ENCODE measurements around the gene IQGAP3.
"Not testable (repeated sequence)": the region's sequence is repeated elsewhere in the genome, so short reads cannot be mapped to it uniquely, and the experiment has no call there.

IQGAP3 gene

DNA sequence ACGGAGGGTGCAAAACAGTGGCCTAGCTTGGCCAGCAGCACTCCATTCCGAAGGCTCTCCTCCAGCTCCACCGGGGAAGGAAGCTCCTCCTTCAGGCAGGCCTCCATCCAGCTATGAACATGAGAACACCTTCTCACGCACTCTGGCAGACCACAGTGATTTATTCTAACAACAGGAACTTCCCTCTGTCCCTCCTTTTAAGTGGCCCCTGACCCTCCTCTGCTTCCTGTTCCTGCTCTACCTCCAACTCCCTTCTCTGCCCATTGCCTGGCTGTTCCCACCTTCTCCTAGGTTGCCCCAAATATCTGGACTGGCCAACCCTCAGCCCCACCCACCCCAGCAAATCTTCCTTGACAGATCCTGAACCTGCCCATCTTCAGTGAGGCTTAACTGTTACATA lies 5.9 kb downstream of the IQGAP3 start:
- DNase-seq = no peak

DNA sequence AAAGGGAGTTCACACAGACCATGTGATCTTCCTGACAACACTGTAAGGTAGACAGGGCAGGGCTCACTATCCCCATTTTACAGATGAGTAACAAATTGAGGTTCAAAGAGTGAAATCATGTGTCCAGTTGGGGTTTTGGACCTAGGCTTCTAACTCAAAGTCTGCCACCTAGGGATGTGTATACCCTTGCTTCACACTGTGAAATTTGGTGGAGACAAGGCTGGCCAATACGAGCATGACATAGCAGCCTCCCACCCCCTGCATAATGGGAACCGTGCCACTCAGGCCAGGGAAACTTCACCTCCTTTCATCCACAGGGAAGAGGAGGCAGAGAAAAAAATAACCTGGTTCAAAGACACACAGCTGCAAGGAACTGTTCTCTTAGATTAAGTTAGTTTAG lies 6.8 kb downstream of the IQGAP3 start:
- DNase-seq = no peak

DNA sequence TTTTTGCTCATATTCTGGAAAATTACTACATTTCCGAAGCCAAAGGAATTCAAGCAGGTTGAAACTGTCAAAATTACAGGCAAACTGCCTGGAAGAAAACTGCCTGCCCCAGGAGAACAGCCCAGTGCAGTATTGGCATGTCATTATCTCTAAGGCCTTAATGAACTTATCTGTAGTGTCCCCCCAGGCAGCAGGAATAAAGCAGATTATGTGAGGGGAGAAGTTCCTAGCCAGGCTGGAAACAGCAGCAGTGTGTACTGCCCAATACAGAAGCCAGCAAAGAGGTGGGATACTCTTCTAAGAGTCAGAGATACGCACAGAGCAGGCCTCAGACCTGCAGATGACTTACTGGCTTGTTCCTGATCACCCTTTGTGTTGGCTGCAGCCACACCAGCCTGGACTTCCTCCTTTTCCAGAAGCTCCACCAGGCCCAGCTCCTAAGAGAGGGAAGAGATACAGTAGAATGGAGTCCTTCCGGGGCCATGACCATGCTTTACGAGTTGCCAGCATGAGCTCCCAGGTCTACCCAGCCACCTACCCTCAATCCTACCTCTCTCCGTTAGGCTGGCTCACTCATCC lies 11.7 kb downstream of the IQGAP3 start:
- no peak for DNase-seq

DNA sequence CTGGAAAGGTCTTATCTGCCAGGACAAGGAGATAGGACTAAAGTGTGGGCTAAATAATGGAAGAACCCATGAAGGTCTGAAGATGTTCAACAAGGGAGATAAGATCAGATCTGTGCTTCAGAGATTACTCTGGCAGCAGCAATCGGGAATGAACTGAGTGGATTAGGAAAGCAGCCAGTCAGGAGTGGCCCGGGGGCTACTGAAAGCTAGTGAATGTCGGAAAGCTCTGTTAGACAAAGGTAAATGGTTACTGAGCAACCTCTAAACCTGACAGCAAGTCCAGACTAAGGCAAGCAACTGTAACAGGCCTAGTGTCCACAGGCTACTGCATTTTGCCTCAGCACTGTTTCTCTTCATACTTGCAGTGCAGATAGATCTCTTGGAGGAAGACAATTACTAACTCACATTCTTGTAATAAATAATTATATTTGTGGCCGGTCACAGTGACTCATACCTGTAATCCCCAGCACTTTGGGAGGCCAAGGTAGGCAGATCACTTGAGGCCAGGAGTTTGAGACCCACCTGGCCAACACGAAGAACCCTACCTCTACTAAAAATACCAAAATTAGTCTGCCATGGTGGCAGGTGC lies 12.5 kb downstream of the IQGAP3 start:
- no peak for DNase-seq

DNA sequence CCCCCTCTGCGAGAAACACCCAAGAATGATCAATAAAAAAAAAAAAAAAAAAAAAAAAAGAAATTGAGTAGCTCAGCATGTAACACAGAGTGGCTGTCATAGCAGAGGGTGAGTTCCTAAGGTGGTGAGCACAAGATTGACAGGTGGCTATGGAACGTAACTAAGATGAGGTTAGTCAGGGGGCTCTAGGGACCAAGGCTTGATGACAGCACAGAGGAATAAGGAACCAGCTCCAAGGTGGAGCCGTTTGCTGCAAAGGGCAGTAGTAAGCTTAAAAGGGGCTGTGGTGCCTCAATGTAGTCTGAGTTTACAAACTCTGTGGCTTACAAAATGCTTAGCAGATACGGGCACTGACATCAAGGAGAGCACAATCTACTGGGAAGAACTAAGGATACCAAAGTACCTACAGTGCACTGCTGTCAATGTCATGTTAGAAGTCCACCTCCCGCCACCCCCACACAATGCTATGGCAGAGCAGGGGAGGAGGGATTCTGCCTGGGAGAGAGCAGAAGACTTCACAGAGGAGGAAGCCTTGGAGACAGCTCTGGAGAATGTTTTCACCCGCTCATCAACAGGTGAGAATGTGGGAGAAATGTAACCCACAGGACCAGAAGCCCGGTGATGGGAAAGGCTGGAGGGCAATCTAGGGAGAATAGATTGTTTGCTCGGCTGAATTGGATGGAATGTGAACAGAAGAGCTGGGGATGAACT lies 13.1 kb downstream of the IQGAP3 start:
- DNase-seq = no peak

DNA sequence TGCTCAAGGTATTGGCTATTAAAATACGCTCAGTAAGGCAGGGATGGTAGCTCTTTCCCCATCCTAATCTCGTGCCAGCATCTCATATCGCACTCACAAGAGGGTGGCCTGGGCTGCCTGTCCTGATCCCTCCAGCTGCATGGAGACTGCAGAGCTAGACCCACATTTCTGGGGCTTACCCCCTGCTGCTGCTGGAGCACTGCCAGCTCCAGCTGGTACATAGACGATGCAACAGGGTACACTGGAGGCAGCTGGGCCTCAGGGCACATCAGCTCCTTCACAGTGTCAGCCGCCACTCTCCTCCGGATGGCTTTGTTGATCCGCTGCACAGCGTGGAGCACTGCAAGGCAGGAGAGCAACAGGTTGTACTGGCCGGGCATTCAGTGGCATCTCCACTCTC lies 16.0 kb downstream of the IQGAP3 start:
- peak; percentile 18 for DNase-seq

DNA sequence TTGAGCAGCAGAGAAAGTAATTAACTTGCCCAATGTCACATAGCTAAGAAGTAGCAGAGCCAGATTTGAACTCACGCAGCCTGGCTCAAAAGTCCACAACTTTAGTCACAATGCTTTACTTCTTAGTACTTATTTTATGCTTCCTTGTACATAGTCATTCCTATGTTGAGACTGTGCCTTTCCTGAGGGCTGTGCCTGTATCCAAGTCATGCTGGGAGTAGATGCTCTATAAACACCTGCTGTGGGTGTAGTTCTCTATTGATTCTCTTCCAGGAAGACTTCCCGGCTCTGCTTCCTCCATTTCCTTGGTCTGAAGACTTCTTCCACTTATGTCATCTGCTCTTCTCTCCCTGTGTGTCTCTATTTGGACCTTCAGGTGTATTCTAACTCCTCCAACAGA lies 16.6 kb downstream of the IQGAP3 start:
- DNase-seq = no peak

DNA sequence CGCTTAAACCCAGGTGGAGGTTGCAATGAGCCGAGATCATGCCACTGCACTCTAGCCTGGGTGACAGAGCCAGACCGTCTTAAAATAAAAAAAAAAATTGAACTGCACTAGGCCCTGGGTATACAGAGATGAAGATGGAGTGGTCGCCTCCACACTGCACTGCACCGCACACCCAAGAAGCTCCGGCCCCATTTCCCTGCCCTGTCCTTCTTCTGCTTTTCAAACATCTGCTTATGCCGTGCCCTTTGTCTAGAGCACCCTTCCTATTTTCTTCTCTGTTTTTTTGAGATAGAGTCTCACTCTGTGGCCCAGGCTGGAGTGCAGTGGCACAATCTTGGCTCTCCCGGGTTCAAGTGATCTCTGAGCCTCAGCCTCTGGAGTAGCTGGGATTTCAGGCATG lies 17.4 kb downstream of the IQGAP3 start:
- DNase-seq = no peak

DNA sequence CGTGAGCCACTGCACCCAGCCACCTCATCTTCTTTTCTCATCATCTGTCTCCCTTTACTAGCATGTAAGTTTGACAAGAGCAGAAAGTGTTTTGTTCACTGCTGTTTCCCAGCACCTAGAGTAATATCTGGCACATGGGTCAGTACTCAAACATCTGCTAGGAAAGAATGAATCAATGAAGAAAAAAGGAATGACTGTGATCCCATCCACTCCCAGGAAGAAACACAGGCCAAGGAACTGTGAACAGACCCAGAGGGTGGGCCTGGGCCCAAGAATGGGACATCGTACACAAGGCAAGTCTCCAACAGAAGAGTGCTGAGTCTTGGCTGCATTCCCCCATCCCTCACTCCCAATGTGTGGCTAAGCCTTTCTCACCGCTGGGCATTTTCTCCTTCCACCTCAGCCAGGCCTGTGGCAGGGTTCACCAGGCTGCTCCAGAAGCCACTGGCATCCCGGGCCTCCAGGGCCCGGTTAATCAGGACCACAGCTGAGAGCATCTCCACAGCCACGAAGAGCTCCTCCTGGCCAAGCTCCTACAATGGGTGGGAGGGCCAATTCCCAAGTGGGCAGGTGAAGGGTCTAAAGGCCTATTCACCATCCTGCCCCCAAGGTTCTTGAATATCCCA lies 18.4 kb downstream of the IQGAP3 start:
- DNase-seq = no peak

DNA sequence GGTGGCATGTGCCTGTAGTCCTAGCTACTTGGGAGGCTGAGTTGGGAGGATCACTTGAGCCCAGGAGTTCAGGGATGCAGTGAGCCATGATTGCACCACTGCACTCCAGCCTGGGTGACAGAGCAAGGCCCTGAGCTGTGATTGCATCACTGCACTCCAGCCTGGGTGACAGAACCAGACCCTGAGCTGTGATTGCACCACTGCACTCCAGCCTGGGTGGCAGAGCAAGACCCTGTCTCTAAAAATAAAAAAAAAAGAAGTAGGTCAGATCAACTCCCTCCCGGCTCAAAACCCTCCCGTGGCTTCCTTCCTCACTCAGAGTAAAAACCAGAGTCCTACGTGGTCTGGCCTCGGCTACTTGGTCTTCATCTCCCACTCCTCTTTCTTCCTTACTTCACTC lies 19.4 kb downstream of the IQGAP3 start:
- not testable (repeated sequence) for DNase-seq

DNA sequence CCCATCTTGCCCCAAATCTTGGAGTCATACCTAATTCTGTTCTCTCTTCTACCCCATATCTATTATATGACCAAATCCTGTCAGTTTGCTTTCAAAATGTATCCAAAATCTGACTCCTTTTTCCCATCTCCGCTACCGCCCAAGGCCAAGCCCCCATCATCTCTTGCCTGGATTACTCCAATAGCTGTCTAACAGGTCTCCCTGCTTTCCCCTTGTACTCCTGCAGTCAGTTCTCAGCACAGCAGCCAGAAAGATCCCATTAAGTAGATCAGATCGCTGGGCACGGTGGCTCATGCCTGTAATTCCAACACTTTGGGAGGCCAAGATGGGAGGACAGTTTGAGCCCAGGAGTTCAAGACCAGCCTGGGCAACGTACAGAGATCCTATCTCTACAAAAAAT lies 19.8 kb downstream of the IQGAP3 start:
- DNase-seq = no peak

DNA sequence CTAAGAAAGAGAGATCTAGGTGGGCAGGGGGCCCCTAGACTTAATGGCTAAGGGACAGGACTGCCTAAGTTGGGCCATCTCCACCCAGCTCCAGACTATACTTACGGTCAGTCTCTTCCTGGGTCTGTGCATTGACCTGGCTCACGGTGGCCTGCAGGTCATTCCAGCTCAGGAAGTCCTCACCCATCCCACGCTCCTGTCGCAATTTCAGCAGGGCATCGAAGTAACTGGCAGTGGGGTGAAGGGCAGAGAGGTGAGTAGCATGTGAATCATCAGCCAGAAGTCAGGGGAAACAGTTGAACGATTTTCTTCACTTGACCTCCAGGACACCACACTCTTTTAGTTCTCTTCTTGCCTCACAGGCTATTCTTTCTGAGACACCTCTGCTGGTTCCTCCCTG lies 20.5 kb downstream of the IQGAP3 start:
- DNase-seq = no peak

DNA sequence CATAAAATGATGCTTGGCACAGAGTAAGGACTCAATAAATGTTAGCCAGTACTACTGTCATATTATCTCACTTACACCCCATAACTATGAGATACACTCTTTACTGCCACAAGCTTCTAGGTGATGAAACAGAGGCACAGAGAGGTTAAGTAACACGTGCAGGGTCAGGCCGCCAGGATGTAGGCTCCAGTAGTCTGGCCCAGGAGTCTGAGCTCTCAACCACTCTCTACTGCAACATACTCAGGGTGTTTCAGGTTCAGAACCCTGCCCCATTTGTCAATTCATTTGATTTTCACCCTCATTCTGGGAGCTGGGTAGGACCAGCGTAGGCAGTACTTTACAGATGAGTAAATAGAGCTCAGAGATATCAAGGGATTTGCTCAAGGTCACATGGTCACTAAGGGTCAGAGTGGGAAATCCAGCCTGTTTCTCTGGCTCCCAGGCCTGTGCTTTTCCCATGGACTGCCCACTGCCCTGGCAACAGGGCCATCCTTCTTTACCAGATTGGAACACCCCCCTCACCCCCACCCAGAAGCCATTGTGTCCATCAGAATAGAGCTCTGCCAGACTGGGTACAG lies 21.2 kb downstream of the IQGAP3 start:
- DNase-seq = no peak

DNA sequence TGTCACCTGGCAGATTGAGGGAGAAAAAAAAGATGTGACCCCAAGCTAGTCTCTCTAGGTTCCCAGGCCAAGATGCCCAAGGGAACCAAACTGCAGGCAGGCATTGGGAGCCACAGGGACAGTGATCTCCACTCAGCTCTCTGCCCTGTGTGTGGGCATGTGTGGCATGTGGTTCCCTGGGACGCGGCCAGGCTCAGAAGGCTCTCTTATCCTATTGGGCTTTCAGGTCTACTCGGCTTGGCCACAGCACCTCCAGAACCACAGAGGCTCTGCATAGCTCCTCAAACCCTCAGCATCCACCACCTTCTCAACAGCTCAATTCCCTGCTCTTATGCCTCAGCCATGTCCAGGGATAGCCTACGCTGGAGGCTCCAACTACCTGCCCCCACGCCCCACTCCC lies 22.0 kb downstream of the IQGAP3 start:
- DNase-seq = no peak

DNA sequence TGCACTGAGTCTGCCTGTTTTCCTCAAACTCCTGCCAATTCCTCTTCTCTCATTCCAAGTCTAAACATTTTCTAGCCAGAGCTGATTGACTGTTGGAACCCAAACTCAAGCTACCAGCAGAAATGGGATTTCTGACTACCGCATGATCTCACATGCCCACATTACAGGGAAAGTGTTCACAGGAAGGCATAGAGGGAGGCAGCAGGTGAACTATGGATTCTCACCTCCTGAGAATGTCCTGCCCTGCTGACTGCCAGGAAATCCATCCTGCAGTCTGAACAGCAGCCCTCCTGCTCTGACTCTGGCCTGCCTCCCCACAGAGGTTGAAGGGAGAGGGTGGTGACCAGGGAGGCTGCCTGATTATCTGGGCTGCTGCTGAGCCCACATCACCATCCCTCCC lies 22.5 kb downstream of the IQGAP3 start:
- no peak for DNase-seq

DNA sequence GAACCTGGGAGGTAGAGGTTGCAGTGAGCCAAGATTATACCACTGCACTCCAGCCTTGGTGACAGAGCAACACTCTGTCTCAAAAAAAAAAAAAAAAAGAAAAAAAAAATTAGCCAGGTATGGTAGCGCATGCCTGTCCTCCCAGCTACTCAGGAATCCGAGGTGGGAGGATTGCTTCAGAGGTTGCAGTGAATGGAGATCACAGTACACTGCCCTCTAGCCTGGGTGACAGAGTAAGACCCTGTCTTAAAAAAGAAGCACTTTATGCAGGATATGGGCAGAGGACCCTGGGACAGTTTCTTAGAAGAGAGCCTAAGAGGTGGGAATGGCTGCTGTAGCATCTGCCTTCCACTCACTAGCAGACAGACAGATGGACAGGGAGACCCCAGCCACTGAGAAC lies 23.0 kb downstream of the IQGAP3 start:
- no peak for DNase-seq

DNA sequence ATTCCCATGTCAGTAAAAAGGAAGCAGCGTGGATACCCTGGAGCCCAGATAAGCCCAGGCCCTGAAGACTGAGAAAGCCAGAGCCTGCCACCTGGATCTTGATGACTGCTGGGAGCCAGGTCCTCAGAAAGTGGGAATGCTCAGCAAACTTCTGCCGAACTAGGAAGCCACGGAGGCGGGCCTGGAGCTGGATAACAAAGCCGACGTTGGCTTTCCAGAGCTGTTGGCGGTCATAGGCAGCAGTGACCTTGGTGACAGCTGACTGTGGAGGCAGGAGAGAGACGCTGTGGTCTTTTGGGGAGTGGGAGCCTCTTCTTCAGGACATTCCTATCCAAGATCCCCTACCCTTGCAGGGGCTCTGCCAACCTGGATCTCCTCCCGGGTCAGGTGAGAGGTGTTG lies 24.4 kb downstream of the IQGAP3 start:
- DNase-seq = no peak

DNA sequence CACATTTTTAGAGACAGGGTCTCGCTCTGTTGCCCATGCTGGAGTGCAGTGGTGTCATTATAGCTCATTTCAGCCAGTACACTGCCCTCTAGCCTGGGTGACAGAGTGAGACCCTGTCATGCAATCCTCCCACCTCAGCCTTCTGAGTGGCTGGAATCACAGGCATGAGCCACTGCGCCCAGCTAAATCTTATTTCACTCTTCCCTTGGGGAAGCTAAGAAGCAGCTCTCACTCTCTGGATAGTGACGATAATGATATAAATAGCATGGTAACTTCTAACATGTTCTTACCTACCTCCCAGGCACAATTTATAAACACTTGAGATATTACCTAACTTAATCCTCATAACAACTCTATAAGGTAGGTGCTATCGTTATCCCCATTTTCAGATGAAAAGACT lies 24.9 kb downstream of the IQGAP3 start:
- DNase-seq = no peak

DNA sequence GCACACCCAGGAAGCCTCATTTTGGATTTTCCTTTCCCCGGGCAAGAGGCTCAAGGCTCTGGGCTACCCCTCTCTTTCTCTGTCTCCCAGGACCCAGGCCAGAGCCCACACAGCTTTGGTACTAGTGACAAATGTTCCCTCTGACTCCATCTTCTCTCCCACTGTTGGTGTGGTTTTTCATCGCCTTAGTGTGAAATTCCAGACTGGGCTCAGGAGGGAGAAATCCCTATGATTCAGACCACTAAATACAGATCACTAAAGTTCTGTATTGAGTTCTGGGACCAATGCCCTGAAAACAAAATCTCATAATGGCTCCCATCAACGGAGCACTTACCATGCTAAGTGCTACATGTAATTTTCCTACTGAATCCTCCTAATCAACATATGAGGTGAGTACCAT lies 26.1 kb downstream of the IQGAP3 start:
- no peak for DNase-seq

DNA sequence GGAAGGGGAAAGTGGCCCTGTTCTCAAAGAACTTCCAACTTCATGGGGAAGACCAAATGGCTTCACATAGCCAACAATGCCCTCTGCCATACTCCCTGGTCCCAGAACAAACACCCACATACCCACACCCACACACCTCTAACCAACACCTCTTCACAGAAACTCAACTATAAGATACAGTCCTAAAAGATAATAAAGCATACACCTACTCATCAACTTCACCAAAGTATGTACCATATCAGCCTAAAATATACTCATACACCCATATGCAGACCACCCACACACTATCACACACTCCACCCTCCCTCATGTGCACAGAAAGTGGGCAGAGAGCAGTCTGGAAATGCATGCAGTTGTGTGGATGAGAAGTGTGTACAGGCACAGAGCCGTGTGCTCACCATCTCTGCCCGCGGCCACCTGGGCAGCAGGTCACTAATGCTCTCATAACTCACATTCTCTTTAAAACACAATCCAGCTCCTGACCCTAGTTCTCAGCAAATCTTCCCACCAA lies 27.7 kb downstream of the IQGAP3 start:
- DNase-seq = no peak

DNA sequence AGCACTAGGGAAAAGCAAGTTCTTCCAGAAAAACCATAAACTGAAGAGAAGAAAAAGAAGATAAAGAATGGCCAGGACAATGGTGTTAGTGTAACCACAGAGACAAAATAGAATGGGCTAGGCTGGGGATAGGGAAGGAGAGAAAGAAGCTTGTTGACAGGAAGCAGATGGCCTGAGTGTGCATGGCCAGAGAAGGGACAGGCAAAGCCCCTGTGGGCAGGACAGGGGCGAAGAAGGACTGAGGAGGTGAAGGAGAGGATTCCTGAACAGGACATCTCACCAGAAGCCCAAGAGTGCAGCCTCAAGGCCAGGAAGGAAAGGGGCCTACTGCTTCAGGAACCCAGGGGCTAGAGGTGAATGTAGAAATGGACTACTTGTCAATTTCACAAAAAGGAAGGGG lies 29.3 kb downstream of the IQGAP3 start:
- DNase-seq = no peak

DNA sequence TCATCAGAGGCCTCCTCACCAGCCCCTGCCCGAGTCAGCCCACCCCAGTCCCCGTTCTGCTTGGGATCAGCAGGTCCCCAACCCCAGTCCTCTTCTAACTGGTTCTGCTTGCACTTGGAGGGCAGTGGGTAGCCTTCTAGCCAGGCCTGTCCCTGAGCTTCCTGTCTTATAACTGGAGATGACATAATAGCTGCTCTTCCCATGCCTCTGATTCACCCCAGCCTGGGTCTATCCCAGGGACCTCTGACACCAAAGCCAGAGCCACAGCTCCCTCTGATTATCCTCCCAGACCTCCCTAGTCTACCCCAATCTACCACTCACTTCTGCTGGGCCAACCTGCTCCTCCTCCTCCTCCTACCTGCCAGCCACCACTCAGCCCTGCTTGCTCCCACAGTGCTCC lies 31.4 kb downstream of the IQGAP3 start:
- no peak for DNase-seq

DNA sequence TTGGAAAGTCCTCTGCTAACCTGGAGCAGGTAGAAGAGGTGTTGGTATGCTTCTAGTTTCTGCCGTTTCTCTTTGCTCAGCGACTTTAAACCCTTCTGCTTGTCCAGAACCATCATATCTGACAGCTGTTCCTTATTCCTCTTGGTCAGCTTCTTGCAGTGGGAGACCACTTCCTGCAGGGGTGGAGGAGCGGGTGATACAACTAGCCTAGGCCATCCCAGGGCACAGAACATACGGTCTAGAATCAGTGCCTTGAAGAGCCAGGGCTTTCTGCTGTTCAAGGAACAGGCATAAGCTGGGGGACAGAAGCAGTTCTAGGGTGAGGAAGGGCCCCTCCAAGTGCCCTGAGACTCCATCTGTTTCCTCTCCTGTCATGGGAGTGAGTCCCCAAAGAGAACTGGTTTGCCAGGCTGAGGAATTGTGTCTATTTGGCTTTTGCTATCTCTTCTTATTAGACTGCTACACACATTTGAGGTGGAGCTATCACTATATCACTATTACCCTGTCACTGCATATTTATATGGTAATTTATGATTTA lies 32.5 kb downstream of the IQGAP3 start:
- DNase-seq = no peak
